NCI-H1092 (cell line): ENCODE data around the gene ROPN1L.

Experiments
- DNase-seq: peaks from one replicate; lab custom pipeline; 2025; lab: John Stamatoyannopoulos, UW

ROPN1L gene

DNA sequence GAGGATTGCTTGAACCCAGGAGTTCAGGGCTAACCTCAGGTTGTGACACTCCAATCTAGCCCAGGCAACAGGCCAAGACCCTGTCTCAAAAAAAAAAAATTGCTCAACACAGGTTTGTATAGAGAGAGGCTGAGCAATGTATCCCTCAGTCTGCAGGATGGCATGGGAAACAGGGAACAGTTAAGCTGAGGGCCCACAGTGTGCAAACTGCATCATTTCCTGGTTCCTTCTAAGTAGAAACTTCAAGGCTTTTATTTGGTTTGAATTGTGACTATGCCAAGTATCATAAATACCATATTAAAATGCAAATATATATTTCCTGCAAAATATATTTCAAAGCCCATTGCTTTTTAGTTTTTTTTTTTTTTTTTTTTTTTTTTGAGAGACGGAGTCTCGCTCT is 13.7 kb upstream of the ROPN1L start:
- DNase-seq = no peak

DNA sequence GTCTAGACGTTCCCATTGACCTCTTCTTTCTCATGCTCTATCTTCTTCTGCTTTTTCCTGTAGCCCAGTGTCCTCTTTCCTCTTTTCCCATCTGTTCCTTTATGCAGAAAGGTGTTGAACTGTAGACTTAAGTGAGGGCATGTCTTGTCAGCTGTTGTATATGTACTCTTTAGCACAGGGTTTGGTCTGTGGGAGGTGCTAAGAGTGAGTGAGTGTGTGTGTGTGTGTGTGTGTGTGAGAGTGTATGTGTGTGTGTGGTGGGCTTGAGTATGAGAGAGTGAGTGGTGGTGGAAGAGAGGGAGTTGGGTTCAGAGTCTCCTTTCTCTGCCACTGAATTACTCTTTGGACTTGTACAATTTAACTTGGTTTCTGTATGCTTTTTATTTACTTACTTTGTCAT is 10.3 kb upstream of the ROPN1L start:
- no peak for DNase-seq

DNA sequence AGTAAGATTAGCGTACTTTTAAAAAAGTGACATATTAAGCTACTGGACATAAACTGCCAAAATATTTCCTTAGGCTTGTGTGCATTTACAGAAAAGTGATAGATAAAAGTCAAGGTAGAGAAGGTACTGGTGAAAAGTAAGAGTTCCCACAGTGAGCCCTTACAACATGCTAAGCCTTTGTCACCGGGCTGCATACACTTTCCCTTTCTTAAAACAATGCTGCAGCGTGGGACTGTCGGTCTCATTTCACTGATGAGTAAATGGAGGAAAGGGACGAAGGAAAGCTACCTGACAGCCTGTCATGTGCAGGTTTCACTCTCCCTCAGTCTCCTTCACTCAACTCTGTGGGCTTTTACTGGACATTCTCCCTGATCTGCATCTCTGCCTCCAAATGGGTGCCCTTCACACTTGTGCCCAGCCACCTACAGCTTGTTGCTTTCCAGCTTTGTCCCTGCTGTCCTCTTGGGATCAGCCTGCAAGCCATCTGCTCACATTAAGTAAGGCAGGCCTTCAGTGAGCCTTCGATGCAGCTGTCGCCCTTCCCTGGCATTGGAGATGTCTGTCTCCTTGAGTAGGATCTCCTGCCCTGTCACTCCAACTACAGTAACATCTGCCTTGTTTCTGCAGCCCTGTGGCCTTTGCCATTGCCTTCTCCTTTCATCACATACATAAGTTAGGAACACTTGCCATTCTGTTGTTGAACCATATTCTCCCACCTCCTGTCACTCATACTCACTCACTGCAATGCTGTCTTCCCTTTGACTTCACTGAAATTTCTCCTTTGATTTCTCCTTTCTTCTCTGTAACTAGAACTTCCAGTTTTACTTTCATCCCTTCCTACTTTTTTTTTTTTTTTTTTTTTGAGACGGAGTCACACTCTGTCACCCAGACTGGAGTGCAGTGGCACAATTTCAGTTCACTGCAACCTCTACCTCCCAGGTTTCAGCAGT is 9.3 kb upstream of the ROPN1L start:
- no peak for DNase-seq

DNA sequence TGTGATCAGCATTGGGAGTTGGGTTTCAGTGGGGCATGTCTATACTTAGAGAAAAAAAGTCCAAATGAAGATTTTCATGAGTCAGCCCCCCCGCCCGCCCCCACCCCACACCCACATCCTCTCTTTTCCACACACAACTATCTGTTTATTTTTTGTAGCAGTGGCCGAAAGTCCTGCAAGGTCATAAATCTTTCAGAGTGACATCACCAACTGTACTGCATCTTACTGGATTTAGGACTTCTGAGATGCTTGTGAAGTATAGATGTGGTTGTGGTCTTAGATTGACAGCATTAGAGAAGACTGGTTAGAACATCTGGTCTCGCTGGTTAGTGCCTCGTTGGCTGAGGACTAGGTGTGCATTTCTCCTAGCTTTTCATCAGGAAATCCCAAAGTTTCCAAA is 7.3 kb upstream of the ROPN1L start:
- DNase-seq = no peak

DNA sequence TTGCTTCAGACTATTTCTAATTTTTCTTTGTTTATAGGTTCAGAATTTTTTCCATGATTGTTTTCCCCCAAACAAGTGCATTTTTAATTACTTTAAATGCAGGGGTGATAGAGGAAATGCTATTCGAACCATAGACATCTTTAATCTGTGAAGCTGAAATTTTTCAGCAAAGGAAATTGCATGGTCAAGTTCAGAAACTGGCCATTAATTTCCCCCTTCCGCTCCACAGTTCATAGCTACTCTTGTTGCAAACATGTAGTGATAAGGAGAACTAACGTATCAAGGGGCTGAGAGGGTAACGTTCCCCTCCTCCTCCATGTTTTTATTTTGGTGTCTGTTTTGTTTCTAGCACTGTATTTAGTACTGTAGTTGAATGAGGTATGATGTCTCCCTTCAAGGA is 3.4 kb upstream of the ROPN1L start:
- DNase-seq = no peak

DNA sequence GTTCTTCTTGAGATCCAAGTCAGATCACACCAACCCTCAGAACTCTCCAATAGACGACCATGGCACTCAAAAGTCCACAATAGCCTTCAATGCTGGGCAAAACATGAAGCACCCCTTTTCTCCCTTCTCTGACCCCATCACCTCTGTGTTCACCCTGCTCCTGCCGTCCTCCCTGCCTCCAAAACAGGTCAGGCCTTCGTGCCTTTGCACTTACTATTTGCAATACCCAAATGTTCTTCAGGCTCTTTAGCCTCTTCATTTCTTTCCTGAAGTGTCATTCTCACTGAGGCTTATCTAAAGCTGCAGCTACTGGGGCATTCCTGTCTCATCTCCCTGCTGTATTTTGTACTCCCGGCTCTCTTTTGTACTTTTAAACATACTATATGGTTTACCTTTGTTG is 2.0 kb upstream of the ROPN1L start:
- no peak for DNase-seq

DNA sequence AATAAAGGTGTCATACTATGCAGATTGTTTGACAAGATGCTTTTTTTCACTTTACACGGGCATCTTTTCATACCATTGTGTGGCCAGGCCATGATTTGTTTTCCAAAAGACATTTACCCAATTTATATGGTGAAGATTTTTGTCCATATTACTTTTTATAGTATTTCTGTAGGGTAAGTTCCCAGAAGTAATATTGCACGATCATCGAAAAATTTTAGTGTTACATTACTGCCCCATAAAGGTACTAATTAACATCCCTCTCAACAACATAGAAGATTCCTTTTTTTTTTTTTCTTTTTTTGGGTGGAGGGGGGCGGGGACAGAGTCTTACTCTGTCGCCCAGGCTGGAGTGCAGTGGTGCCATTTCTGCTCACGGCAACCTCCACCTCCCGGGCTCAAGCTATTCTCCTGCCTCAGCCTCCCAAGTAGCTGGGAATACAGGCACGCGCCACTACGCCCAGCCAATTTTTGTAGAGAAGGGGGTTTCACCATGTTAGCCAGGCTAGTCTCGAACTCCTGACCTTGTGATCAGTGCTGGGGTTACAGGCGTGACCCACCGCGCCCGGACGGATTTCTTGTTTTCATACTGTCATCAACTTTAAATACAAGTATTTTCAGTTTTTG is 1.2 kb upstream of the ROPN1L start:
- DNase-seq = no peak

DNA sequence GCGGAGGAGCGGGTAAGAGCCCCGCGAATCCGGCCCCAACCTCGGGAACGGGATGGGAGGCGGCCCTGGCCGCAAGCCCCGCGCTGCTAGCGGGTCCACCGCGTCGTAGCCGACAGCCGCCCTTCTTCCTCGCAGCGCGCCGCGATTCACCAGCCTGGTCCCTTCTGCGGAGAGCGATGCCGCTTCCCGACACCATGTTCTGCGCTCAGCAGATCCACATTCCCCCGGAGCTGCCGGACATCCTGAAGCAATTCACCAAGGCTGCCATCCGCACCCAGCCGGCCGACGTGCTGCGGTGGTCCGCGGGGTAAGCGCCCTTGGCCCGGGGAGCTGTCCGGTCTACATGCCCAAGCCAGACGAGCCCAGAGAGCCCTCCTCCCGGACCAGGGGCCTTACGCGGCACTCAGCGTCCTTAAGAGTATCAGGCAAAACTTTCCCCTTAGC is 335 bp downstream of the ROPN1L start:
- no peak for DNase-seq

DNA sequence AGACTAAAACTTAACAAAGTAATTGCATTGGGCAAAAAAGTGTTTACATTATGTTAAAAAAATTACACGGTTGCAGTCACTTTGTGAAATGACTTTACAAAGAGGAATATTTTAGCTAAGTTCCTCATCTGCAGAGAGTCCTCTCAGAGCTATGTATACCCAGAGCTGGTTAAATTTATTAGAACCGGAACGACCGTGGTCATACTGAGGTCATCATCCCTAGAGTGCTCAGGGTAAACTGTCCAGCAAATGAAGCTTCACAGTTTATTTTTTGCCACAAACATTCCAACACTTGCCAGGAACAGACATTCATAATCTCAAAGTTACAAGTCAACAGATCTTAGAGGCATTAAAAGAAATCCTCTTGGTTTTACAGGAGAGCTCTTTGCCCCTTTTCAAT is 897 bp downstream of the ROPN1L start:
- DNase-seq = no peak

DNA sequence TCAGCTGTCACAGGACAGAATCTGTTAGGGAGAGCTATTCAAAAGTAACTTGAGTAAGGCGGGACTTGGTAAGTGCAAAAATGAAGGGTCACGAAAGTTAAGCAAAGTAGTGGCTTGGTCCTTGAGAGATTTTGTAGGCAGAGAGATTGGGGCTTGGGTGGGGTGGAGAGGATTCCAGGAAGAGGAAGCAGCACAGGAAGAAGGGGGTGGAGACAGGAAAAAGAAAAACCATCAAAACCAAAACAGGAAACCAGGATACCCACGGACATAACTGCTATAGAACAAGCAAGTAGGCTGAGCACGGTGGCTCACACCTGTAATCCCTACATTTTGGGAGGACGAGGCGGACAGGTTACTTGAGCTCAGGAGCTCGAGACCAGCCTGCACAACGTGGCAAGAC is 3.7 kb downstream of the ROPN1L start:
- no peak for DNase-seq

DNA sequence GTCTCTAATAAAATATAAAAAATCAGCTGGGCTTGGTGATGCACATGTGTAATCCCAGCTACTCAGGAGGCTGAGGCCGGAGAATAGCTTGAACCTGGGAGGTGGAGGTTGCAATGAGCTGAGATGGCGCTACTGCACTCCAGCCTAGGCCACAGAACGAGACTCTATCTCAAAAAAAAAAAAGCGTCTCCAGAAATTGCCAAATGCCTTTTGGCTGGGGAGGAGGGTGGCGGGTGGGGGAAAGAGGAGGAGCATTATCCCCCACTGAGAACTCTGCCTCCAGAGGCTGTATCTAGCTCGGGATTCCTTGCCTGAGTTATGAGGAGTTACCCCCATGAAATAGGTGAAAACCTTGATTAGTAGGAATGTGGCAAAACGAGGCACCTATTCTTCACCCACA is 4.8 kb downstream of the ROPN1L start:
- DNase-seq = no peak

DNA sequence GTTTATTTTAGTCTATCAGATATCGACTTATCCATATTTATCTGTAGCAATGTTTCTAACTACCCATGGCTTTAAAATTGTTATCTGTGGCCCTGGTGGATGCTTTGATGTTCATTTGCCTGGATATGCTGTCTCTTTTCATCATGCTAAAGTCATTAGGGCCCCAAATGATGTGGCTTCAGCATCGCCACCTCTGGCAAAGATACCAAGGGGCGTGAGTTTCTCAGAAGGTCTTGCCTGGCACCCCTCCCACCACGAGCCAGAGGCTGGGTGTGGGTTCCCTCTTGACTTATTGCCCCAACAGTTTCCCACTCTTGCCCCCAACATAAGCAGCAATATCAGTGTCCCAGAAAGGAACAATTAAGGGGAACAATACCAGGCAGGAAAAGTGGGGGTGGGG is 5.4 kb downstream of the ROPN1L start:
- no peak for DNase-seq

DNA sequence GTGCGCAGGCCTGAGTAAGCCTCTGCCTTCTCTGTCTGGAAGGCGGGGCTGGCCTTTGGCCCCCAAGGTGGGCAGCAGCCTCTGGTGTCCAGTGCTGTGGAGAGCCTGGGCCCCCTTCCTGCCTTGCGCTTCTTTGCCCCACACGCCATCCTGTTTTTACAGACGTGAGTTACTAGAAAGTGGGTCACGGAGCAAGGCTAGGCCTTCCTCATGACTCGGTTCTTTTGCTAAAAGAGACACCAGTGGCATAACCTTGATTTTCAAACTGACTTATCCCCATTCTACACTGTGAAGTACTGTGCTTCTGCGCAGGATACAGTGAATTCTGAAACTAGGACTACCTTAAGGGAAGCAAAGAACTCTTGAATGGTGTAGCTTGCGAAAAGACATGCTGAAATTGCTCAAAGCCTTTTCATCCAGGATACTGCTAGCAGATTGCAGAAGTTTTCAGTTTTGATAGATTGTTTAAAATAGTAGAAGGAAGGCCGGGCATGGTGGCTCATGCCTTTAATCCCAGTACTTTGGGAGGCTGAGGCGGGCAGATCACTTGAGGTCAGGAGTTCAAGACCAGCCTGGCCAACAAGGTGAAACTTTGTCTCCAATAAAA is 7.2 kb downstream of the ROPN1L start:
- no peak for DNase-seq

DNA sequence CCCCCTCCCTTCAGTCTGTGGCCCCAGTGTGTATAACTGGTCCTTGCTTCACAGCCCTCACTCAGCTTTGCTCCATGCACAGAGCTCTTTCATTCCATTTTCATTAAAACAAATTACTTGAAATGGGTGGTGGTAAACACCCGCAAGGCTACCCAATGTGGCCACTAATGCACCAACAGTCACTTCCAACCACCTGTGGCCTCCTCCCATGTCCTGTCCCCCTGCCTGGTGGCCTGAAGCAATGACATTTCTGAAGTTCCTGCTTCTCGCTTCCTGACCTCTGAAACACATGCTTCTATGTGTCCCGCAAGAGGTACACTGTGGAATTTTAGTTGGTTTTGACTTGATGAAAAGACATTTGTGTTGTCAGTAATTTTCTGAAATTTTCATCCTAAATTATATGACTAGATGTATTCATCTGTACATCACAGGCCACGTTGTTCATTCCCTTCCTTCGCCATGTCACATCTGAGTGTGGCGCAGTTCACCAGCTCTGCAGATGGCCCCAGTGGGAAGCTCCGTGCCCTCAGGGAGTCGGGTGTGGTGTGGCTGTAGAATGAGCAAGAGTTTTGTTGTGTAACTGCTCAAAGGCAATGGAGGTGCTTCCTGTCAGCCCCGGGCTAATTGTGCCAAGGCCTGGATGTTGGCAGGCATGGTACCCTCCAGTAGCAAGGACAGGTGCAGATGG is 9.6 kb downstream of the ROPN1L start:
- DNase-seq = no peak

DNA sequence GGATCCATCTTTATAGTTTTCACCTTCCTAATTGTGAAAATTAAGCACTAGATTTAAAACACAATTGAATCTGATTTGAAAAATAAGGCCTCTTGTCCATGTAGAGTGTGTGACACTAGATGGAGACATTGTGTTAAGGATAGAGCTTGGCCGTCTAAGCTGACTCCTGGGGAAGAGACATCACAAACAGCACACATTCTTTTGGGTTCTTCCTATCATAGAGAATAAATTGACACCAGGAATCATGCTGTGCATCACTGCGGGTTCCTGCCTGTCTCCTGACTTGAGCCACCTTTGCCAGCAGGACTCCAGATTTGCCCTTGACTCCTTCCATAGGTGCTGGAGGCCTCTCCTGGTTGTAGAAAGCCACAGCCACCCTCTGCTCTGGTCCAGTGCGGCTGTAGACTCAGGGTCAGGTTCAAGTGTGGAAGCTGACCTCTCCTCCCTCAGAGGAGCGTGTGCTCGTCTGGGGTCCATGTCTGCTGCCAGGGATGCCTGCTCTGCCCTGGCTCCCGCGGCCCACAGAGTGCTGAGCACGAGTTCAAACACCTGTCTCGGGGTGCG is 11.2 kb downstream of the ROPN1L start:
- DNase-seq = peak; percentile 31

DNA sequence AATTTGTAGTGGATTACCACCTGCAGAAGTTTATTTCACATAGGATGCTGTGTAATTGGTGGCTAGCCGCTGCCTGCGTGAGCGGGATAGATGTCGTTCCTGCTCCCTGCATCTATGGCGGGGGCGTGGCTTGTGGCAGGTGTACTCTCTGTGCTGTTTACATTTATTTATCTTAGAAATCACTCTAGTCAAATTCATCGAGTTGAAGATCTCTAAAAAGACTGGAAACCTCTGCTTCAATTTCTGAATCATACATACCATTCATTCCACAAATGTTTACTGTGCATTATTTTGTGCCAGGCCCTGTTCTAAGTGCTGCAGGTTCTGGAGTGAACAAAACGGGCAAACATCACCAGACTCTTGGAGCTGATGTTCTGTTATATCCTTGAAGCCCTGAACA is 11.9 kb downstream of the ROPN1L start:
- no peak for DNase-seq

DNA sequence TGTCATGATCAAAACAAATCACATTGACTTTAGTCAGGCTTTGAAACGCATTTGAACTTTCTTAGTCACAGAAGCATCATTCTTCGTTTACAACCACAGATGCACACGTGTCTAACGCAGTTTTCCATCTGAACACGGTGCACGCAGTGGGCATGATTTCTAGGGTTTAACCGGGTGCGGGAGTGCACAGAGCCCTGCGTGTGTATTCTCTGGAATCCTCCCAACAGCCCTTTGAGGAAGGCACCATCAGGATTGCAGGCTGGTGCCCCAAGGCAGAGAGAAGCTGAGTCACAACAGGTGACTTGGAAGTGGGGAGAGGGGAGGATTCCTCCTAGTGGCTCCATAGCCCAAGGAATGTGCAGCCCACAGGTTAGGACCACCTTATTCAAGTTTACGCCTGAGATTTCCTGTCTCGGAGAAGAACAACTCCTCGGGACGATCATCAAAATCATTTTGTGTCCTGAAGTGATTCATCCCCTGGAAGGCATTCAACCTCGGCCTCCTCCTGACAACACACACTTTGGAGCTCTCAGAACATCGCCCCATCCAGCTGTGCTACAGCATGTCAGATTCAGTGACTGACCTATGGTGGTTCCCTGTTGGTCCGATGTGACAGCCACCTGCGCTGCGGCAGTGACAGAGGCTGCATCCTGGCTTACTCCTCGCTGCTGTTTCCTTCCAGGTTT is 13.1 kb downstream of the ROPN1L start:
- no peak for DNase-seq

DNA sequence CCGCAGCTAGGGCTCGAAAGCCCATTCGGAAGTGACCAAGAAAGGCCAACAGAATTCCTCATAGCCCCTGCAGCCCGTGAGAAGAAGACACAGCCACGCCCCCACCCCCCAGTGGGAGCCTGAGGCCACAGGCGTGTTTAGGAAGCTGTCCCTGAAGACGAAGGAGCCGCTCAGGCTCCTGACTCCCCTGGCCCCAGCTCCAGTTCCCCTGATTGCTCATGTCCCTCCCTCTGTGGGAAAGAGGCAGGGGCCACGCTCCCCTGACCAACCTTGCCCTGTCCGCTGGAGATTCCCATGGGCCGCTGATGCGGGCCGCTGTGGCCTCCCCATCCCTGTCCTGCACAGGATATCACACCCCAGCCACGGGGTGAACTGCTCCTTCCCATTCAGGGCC is 13.6 kb downstream of the ROPN1L start:
- no peak for DNase-seq

DNA sequence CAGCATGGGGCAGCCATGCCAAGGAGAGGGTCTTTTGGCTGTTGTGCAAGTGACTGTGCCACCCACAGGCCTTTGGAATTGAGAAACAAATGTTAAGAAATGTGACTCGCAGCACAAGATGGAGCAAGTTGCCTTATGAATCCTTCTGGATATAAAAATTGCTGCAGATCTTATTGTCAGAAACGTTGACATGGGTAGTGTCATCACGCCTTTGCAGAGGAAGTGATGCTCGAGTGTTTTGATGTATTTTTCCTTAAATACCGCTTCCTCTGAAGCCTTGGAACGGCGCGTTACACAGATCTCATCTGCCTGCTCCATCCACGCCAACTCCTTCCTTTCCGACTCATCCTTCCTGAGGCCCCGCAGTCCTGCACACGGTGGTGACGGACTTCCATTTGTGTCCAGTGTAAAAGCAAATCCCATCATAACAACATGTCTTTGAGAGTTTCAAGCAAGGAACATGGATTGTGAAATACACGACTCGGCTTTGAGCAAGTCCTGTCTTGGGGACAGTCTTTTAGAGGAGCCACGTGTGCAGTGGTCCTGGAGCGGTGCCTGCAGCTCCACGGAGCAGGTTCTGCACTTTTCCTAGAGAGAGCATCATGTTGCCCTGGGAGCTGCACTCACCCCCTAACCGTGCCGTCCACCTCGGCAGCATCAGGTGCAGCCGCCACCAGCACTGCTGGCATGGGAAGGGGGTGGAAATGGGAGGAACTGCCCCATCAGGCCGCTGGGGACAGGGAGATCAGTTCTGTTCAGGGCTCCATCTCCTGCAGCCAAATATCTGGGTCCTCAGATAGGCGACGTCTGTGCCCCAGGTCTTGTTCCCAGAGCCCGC is 15.1 kb downstream of the ROPN1L start:
- DNase-seq = no peak

DNA sequence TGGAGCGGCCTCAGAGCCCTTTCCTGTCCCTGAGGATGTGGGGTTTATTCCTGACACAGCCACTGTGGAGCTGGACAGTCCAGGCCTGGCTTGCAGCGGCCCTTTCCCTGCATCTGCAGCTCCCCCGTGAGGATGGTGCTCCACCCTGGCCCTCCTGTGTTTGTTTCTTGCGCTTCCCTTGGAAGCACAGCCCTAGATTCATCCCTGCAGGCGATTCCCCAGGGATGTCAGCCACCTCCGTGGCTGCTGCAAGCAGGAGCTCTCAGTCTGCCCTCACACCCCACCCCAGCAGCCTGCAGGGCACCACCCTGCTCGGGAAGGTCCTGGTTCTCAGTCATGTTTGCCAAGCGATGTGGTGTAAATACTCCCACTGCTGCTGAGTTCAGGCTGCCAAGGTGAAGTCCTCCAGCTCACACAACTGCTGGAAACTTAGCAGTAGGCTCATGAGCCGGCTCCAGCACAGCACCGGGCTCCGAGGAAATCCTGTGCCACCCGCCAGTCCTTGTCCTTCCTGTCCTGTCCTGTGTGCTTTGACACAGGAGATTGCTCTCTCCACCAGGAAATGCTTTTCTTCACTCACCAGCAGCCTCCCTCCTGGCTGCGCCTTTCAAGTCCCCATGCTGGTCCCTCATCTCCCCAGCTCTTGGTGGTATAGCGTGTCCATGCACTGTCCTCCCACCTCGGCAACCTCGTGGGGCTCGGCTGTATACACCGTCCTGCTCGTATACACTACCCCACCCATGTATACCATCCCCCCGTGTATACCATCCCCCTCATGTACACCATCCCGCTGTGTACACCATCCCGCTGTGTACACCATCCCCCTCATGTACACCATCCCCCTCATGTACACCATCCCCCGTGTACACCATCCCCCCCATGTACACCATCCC is 16.2 kb downstream of the ROPN1L start:
- DNase-seq = no peak
